Amniotic epithelial cell (primary cell): ENCODE measurements around the gene CIPC.

Experiments used
- DNase-seq: peaks from one replicate; pipeline ENCODE4 v3.0.0-alpha.2; 2010; ENCODE audit warnings: low read depth

The CIPC gene

GRCh38 chr14:77069551-77069950, 28.5 kb upstream of the CIPC start:
- no peak for DNase-seq

DNA sequence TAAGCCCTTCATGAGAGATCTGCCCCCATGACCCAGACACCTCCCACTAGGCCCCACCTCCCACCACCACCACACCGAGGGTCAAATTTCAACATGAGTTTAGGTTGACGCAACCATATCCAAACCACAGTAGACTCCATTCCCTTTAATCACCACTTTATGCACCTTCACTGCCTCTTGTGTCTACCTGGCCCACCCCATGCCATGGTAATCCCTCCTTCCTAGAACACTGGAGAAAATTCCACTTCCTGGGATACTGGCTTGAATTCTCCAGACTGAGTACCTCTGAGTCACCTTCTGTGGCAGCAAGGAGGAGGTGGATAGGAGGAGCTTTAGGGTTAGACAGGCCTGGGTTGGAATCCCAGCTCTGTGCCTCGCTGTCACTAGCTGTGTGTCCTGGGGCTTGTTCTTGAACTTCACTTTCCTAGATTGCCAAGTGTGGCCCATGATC, 26.1 kb upstream of the CIPC start:
- peak; percentile 91 for DNase-seq

DNA sequence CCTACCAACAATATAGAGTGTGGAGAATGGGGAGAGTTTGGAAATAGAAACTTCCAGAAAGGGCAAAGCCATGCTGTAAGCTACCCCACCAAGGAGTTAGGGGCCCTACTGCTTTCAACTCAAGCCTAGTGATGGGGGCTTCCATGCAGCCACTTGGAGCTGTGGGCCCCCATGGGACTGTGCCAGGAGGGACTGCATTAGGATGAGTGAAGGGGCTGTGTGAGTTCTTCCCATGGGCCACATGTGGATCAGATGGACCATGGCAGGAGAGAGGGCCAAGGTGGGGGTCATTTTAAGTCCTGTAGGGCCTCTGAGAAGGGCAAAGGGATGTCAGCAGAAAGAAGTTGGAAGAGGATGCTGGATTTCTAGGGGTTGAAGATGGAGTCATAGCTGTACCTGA, 23.1 kb upstream of the CIPC start:
- DNase-seq, result no peak

DNA sequence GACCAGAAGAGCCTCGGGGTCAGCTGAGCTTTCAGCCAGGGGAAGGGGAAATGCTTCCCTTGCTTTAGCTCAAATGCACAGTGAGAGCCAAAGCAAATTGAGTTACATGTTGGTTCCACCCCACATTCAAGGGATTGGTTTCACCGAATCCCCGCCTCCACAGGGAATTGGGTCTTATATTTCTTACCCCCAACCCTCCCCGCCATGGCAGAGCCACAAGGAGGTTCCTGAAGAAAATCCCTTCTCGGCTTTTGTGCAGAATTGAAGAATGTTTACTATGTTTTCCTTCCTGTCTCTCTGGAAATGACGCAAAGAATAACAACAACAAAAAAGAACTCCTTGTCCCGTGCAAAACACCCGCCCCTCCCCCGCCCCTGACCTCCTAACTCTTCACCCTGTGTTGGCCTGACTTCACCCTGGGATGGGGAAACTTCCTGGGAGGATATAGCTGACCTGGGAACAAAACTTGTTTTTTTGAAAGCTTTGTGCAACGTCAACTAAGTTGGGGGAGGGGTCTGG, 21.9 kb upstream of the CIPC start:
- DNase-seq, result peak; percentile 97

- peak; percentile 28 for DNase-seq
Measured at GRCh38 chr14:77077040-77077439, 21.0 kb upstream of the CIPC start.

DNA sequence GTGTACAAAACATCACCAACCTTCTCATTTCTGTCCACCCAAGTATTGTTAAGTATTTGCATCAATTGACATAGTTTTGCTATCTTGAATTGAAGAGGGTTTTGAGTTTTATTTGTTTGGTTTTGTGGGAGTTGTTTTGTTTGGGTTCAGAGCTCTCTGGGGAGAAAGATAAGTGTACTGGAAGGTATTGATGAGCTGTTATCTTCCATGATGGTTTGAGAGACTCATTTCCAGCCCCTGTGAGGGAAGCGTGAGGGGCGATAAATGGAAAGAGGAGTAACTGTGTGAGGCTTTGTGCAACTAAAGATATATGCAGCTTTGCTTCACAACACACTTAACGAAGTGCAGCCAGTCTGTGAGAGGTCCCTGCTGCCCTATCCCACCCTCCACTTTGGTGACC, 15.7 kb upstream of the CIPC start:
- no peak for DNase-seq

DNA sequence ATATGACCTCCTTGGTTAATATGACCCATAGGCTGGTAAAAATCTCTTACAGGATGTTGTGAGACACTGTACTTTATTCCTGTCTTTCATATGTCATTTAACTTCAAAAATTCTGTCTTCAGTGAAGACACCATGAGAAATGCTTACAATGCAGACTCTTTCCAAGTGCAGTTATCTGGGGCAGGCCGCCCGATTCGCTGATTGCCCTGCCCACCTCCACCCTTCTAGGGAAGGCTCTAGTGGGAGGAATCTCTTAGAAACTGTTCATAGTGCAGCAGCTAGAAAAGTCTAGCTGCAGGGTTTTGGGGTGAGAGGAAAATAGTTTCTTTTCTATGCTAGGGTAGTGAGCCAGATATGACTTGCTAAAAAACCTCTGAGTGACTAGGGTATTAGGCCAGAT, 15.0 kb upstream of the CIPC start:
- no peak for DNase-seq

DNA sequence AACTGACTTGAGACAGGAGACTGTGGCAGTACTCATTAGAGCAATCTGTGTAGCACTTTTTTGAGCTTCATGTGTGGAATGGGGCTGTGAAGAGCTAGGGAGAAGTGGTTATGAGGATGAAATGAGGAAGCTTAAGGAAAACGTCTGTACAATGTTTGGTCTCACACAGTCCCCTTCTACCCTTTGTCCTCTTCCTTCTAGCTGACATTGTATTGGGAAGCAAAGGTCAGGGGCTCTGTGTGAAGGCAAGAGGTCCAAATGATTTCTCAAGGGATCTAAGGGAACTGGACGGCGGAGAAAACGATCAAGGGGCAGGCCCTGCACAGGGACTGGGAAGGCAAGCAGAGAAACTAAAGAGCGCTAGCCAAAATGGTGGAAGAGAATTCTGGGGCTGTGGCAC, 13.1 kb upstream of the CIPC start:
- DNase-seq, result no peak

DNA sequence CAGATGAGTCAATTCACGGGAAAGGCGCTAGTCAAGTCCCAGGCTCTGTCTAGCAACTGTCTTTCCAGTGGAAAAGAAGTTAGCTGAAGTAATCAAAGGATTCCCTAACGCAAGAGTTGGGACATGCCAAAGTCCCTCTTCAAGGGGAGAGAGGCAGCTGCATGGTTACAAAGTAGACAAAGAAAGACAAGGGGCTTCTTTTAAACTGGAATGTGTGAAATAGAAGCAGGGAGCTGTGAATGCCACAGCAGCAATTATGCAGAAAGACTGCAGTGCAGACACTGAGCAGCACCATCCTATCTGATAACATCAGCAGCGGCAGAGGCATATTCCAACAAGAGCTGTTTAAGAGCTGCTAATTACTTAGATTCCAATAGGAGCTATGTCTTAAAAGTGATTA, 12.5 kb upstream of the CIPC start:
- no peak for DNase-seq

DNA sequence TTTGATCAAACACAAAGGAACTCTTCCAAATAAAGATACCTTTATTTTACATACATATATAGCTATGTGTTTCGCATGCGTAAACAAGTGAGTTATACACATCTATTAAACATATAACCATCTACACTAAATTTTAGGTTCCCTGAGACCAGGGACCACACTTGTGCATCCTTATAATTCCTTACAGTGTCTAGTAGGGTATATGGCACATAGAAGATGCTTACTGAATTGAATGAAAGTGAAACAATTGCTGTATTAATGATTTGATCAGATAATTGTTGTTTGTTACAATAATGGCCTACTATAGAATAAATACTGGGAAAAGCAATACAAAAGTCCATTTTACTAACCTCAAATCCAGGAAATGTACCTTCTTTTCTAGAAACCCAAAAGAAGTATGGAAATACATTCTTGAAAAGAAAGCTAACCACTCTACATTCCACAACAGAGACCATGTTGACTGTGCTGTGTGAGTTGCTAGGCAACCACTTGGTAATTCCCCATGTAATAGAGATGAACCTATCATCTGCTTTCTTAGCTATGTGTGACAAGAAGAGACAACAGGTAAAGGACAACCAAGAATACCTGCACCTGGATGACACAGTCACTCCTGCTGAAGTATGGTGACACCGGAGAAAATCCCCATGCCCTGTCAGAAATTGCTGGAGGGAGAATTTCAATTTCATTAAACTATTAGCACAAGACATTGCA, 11.9 kb upstream of the CIPC start:
- DNase-seq, result peak; percentile 79

GRCh38 chr14:77086951-77087350, 11.1 kb upstream of the CIPC start:
- DNase-seq, result peak; percentile 34

GRCh38 chr14:77087631-77088030, 10.4 kb upstream of the CIPC start:
- no peak for DNase-seq

- DNase-seq, result no peak
Measured at GRCh38 chr14:77088219-77088618, 9.8 kb upstream of the CIPC start.

- DNase-seq, result no peak
Measured at GRCh38 chr14:77088645-77089044, 9.4 kb upstream of the CIPC start.

DNA sequence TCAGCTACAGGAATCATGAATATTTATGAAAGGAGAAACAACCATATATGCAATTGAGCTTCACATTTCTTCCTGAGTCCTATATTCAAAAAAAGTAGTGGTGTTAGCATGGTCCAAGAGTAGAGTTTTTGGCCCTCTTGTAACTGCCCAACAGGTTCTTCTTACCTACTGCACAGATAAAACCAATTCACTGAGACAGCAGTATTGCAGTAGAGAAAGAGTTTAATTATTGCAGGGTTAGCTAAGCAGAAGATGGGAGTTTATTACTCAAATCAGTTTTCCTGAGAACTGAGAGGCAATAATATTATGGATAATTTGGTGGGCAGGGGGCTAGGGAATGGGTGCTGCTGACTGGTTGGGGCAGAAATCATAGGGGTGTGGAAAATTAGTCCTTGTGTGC, 6.5 kb upstream of the CIPC start:
- DNase-seq, result no peak

DNA sequence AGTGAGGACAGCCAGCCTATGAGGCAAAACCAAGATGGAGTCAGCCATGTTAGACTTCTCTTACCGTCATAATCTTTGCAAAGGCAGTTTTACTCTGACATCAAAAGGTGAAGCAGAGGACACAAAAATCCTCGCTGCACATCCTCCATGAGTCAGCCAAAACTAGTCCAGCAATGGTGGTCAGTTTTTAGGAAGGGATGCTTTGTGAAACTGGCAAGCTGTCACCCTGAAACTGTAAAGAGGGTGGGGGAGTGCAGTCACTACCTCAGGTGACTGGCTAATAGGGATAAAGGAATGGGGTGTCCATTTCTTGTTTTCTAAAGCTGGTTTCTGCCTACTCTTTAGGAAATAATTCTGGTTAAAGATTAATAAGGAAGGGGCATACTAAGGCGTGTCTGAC, 5.4 kb upstream of the CIPC start:
- DNase-seq, result no peak

DNA sequence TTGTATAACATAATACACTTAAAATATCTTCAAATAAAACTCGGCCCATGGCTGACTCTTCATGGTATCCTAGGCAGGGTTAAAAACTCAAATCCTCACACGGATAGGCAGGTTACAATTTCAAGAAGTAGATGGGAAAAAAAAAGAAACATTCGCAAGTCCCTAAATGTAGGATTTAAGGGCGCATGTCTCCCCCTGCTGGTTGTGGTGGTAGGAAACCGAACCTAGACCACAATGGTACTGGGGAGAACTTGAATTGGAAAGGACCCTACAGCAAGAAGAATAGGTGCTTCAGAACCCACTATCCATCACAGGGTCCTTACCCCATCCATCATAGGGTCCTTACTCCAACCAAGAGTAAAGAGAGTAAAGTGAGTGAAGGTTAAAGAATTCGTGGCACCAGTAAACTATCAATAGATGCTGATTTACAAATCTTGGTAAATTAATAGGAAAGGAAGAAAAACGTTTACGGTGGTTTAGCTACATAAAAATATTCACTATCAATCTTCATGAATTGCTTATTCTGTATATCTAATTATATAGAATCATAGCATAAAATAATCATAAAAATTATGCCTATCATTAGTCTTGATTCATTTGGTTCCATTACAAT, 3.3 kb upstream of the CIPC start:
- peak; percentile 76 for DNase-seq

DNA sequence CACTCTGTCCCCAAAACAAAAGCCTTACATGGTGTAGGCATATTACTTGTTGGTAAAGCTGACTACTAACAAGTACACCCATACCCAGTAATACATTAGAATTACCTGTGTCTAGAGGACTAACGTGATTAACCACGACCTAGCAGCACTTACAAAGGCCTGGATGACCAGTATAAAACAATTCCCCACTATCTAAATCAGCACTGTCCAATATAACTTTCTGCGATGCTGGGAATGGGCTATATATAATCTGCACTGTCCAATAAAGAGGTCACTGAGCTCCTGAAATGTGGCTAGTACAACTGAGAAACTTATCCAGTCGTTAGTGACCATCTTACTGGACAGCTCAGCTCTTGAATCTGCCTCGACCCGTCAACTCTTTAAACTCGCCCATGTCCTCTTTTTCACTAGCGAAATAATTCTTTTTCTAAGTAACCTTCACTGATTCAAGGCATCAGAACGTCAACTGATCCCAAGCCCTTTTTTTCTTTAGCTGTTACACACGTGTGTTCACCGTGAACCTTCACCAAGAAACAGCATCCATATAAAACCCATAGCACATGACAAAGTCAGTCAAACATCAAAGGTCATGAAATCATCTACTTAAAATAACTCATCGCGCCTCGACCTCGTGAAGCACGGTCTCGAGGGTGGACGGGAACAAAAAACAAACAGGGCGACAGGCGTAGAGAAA, 905 bp upstream of the CIPC start:
- DNase-seq, result peak; percentile 44

- no peak for DNase-seq
Measured at GRCh38 chr14:77098529-77099353, 683 bp downstream of the CIPC start.

DNA sequence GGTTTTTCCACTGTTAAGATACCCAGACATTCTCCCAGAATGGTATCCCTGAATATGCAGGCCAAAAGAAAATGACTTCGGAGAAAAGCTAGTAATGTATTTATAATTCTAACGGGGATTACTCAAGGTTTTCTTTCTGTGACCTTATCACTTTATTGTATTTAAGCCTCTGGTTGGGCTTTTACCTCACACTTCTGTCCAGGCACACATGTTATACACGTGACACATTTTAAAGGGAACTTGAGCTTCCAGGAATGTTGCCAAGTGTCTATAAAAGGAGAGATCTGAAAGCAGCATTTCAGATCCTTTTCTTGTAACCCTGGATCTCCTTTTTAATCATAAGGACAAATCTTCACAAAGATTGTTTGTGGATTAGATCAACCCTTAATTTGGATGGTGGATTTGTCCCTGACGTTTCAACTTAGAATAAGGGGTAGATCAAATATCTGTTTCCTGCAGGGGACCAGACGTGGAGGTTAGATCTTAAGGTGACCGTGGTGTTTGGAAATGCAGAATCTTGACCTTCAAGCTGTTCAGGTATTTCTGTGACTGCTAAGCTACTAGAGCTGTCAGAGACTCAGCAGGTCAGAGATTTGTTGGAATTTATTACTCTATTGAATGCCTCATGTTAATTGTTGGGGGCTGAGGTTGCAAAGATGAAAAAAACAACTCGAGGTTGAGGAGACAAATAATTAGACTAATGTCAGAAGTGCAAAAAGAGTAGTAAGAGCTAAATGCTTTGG, 1.5 kb downstream of the CIPC start:
- peak; percentile 55 for DNase-seq

DNA sequence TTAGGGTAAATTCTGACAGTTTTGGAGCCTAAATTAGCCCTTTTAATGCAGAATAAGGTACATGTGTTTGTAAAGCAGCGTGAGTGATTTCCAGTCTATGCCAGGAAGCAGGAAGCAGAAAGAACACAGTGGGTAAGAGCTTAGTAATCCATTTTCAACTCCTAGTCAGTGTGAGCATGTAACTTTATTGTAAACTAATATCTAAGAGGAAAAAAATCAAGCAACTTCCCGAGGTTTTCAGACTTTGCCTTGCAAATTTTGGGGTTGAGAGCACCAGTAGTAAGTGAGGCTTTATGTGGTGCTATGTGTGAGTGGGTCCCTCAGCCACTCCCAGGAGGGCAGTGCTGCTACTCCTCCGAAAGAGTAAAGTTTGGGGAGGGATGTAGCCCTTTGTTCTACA, 2.9 kb downstream of the CIPC start:
- no peak for DNase-seq

DNA sequence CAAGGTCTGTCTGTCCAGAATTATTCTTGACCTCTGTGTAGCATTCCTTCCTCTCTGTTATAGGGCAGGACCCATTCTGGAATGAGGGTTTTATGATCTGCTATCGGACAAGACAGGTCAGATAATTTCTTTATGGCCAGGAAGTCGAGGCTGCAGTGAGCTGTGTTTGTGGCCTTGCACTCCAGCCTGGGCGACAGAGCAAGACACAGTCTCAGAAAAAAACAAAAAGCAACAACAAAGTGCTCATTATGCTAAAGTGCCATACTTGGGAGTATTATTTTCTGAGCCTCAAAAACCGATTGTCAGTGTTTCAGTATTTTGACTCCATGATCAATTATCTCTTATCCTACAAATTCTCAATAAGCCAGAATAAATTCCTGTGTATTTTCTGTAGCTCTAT, 4.1 kb downstream of the CIPC start:
- no peak for DNase-seq
